NCI-H128 (cell line): ENCODE results near the gene COL25A1.

ENCODE experiments used
- DNase-seq: peaks from one replicate; lab custom pipeline; 2025; ENCODE audit not compliant: unreplicated experiment; lab: John Stamatoyannopoulos, UW

The COL25A1 gene

DNA sequence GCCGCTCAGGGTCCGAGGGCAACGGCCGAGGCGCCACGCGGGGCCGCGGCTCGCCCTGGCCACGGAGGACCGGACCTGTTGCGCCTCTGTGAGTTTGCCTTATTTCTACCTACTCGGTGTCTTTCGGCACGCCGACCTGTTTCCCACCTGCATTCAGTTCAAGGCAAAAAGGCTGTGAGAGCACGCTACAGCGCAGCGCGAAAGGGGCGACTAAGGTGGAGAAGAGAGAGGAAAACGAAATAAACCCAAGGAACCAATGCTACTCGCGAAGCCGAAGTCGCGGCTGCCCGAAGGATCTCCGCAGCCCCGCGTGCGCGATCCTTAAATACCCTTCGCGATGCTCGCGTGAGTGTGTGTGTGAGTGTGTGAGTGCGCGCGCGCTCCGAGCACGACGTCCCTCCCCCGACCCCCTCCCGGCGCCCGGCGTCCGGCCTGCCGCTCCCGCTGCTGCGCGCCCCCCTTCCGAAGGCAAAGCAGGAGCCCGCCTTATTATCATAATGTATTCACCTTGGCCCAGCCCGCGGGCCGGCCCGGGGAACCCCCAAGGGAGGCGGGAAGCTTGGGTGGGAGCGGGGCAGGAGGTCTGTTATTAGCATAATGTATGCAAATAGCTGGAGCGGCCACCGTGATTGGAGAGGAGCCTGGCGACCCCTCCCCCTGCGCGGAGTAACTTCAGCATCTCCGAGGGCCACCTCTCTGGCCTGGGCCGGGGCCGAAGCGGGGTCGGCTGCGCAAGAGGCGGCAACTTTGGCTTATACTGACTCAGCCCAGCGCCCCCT lies at the start of gene COL25A1:
Gene COL25A1 (minus strand): TSS at position 298 of the 779 bp plus-strand sequence.
- DNase-seq: no peak

DNA sequence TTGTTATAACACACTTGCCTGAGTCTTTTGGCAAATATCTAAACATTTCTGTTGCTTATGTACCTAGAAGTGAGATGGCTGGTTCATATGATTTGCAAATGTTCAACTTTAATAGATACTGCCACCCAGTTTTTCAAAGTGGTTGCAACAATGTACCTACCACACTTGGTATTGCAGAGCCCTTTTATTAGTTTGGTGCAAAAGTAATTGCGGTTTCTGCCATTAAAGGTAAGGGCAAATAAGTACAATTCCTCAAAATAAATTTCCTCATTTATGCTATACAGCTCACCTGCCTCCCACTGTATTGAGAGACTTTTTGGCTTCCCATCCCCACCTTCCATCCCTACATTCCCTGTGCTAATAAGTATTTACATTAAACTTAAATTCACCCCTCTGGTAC lies 47.7 kb upstream of the COL25A1 start:
- no peak for DNase-seq

DNA sequence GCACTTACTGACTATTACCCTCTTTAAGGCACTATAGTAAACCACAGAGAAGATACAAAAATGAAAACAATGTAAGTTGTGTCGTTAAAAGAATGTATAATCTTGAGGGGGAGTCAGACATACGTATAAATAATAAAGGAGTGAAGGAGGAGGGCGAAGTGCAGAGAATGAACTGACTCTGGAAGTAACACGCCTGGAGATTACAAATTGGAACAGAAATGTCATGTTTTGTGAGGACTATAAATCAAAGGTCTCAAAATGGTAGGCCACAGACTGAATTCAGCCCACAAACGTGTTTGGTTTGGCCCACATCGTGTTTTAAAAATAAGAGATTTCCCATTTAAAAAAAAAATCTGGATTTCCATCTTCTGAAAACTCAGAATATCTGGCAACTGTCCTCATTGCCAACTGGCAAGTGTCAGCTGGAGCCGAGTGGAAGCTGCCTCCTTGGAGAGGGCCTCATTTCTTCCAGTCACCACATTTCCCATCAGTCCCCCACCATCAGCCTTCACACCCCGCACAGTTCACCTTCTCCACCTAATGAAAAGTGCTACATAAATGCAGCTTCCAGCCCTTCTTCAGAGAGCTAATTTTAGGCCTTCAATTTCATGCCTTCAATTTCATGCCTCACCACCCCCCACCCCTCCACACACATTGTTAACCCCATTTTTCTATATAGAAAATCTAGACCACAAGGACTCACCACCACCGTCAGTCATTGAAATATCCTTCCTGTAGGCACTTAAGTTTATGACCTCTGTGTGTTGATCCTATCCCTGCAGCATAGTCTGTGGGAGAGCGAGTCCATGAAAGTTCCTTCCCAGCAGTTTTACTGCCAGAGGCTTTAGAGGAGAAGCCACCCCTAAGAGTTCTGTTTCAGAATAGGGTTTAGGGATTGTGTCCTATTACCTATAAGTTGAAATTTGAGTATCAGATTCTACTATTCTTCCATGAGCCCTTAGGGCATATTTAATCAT lies 32.0 kb upstream of the COL25A1 start:
- DNase-seq: no peak

DNA sequence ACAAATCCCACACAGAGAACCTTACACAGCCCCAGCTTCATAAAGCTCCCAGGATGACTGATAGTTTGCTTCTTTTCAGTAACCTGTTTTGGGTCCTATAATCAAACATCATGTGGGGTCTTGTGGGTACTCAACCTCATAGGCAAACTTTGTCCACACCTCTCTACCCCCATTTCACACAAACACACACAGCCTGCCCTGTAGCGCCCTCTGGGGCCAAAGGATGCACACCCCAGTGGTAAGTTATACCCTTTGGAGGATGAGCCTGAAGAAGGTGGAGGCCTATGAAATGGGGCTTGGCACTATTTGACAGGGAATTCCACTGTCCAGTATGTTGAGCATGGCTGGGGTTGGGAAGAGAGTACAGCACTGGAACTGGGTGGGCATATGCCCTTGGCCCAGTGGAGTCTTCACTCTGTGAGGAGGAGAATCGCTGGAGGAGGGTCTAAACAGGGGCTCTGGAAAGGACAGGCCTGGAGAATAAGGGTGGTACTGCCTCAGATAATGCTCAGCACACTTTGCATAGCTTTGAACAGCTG lies 30.5 kb upstream of the COL25A1 start:
- no peak for DNase-seq

DNA sequence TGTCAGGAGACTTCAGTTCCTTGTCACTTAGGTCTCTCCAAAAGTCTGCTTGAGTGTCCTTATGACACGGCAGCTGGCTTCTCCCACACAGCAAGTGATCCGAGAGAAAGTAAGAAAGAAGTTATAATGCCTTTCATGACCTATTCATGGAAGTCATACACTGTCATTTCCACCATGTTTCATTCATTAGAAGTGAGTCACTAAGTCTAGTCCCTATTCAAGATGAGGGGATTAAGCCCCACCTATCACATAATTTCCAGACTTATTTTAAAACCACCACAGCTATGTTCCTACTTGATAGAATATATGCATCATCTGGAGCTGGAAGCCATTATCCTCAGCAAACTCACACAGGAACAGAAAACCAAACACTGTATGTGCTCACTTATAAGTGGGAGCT lies 25.2 kb upstream of the COL25A1 start:
- DNase-seq: no peak

DNA sequence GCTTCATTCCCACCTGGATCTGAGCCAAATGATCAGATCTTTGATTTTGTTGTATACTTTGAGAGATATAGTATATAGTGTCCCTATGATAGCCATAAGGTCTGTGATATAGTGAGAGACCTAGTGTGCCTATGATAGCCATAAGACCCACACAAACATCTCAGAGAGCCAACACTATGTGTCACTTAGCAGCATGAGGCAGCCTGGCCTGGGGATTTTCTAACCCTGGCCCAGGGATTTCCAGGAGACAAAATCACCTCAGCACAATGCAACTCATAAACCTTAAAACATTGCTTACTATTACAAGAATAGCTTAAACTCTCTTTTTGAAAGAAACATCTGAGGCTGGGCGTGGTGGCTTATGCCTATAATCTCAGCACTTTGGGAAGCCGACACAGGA lies 23.2 kb upstream of the COL25A1 start:
- DNase-seq: no peak

DNA sequence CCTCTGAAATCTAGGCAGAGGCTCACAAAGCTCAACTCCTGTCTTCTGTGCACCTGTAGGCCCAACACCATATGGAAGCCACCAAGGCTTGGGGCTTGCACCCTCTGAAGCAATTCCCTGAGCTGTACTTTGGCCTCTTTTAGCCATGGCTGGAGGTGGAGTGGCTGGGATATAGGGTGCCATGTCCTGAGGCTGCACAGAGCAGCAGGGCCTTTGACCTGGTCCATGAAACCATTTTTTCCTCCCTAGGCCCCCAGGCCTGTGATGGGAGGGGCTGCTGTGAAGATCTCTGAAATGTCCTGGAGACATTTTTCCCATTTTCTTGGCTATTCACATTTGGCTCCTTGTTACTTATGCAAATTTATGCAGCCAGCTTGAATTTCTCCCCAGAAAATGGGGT lies 20.9 kb upstream of the COL25A1 start:
- no peak for DNase-seq

DNA sequence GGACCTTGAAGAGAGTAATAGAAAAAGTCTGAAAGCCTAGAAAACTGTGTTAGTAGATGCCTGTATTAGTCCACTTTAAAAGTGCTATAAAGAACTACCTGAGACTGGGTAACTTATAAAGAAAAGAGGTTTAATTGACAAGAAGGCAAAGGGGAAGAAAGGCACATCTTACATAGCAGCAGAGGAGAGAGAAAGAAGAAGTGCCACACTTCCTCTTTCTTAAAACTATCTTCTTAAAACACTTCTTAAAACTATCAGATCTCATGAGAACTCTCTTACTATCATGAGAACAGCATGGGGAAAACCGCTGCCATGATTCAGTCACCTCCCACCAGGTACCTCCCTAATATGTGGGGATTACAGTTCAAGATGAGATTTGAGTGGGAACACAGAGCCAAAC lies 18.8 kb upstream of the COL25A1 start:
- DNase-seq: no peak

DNA sequence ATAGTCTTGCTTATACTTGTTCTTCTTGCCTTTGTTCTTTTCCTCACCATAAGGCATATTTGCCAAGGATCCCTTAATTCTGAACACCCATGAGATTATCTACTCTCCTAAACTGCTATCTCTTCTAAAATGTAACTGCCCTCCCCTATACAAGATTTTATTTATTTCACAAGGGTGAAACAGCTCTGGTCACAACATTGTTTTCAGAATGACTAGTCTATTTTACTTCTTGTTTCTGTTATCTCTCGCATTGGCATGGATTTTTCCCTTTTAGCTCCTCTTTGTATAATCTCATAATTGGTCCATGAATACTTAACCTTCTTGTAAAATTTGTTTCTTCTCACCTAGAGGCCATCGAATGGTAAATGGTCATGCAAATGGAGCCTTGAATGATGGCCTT lies 17.2 kb upstream of the COL25A1 start:
- no peak for DNase-seq

DNA sequence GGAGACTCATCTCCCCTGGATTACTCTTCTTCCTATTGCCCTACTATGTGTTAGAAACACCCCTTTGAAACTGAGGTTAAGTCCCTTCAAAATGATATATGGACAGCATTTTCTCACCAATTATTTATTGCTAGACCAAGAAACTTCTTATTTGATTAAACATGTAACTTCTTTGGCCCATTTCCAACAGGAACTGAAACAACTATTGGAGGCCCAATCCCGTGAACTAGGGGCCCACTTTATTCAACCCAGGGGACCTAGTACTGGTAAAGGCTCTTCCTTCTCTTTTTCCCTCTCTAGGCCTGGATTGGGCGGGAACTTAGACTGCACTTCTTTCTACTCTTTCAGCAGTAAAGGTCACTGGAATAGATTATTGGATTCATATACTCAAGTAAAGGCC lies 16.7 kb upstream of the COL25A1 start:
- DNase-seq: no peak

DNA sequence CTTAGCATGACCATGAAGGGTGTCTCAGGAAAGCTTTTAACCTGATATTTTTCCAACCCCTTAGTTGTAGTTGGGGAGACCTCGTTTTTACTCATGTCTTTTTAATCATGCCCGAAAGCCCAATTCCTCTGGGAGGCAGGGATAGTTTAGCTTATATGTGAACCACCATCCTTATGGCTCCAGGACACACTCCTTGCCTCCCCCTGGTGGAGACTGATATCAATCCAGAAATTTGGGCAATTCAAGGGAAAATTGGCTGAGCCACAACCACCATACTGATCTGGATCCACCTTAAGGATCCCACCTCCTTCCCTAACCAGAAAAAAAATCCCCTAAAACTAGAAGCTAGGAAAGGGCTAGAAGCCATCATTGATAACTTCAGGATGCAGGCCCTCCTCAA lies 13.4 kb upstream of the COL25A1 start:
- DNase-seq: no peak

DNA sequence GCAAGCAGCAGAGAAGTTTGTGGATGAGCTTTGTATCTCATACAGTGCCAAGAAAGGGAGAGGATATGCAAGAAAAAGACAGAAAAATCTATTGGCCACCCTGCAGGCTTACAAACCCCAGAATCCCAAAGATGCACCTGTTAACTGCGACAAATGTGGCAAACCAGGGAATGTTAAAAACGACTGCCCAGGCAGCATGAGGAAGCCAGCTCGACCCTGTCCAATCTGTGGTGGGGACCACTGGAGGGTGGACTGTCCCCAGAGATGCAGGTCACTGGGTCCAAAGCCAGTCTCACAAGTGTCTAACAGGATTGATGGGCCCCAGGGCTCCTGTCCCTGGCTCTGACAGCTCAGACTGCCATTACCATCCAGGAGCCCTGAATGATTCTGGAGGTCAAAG lies 12.9 kb upstream of the COL25A1 start:
- no peak for DNase-seq

DNA sequence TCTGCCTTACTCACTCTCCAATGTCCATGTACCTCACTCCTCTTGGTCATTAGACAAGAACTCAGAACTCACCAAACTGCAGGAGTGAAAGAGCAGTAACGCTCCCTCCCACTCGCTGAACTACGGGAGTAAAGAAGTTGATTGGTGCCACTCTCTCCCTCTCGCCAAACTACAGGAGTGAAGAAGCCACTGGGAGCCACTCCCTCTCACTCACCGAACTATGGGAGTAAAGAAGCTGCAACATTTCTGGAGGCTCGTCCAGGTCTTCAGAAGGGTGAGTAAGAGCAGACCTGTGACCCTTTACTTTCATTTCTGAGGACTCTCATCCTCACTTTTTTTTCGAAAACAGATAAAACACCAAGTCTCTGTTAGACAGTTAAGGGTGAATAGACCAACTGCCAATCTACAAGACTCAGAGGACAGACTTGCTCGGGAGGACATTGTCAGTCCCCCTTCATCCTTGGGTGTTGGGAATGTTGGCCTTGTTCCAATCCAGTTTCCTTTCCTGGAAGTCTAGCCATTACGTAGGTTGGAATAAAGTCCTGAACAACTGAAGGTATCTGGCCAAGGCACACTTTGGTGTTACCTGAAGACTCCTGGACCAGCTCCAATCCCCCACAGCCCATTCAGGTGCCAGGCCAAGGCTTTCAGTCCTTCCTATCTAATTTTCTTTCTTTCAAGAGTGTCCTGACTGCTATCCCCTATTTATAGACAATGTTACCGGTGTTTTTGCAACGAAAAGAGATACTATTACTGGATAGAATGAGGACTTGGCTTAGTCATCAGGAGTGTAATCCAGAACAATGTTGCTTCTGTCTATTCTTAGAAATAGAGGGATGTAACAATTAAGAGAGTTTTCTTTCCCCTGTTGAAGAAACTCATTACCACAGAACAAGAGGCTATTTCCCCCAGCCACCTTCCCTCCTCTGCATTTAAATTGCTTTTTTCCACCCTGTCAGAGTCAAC lies 11.0 kb upstream of the COL25A1 start:
- DNase-seq: no peak

DNA sequence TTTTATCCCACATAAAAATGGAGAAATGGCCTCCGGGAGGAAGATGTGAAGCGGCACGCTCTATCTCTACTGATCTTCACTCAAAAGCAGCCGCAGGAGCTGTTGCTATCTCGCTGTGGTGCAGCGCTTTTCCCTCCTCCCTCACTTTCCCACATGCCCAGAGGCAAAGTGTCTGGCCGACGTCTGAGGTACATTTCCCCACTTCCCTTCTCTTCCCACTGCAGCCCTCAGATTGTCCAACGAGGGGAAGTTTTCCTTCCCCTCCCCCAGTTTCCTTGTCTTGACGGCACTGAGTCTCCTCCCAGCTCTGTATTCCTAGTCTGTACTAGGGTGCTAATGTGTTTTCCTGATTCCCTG lies 660 bp upstream of the COL25A1 start:
- no peak for DNase-seq

DNA sequence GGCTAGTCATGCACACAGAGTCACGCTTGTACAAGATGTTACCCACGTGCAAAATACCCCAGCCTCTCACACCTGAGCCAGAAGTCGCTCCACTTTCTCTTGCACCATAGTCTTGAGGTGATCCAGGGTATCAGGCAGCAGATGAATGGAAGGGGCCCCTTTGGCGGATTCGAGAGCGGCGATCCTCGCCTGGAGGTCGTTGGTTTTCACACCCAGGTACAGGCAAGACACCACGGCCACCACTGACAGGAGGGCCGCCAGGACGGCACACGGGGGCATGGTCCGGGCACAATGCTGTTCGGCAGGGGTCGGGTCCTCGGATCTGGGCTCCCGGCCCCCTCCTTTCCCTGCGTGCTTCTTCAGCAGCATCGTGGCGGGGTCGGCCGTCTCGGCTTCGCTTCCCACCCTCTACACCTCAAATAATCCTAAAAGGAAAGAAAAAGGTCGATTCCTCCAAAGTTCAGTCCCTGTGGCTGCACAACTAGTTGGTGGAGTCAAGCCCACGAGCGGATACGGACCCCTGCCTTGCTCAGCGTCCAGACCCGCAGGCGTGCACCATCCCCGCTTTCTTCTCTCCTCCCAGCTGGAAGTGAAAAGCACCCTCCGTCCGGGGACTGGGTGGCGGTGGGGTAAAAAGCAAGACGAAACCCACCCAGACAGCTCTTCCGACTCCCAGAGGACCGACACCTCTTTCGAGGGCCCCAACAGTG lies 652 bp downstream of the COL25A1 start:
- DNase-seq: no peak

DNA sequence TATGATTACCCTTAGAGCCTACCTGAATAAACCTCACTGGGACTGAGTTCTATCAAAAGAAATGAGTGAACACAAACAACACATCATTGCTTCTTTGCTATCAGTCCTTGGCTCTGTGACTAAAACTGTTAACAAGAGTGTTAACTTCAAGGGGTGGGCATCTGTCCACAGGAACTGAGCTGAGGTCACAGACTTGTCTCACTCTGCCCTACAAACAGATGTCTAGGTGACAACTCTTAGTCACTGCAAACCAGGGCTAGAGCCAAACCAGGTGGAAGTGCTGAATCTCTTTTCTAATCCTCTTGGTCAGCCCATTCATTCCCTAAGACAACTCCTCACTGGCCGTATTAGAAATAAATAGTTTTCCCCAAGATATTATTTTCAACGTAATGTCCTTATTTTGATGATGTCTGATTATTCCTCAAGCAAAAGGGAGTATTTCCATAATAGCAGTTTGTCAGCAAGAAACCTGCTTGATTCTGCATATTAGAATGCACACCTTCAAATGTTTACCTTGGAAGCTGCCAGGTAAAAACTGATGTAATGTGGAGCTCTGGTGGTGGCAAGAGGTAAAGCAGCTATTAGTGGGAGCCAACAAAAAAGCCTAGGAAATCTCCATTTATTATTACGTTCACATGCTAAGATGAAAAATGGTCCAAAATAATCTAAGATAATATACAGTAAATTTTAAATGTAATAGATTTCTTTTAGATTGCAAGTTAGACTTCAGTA lies 4.0 kb downstream of the COL25A1 start:
- DNase-seq: no peak

DNA sequence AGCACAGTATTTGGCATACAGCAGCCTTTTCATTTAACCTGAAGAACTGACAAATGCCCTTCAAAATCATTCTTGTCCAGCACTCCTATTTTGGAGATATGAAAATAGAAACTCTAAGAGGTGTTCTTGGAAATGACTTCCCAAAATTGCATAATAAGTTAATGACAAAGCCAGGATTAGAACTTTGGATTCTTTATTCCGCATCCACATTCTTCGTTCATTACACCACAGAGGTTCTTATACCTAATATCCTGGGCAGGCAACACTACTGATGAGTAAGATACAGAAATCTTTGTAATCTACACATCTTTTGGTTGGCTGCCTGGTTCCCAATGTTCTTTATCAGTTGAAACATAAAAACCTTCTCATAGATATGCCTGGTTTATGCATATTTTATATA lies 5.9 kb downstream of the COL25A1 start:
- no peak for DNase-seq

DNA sequence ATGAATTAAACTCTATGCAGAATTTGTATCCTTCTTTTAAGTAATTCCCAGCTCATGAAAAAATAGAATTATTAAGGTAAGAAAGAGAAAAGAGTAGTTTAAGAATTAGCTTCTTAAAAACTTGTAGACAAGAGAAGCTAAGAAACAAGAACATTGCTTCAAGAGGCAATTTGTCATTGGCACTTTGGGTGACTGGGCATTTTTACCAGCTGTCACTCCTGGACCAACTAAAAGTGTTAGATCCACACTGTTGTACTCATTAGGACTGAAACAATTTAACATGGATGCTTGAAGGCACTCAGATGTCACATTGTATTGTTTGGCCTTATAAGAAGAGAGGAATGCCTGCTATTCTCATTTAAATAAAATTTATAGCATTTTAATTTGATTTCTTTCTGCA lies 7.4 kb downstream of the COL25A1 start:
- DNase-seq: no peak

DNA sequence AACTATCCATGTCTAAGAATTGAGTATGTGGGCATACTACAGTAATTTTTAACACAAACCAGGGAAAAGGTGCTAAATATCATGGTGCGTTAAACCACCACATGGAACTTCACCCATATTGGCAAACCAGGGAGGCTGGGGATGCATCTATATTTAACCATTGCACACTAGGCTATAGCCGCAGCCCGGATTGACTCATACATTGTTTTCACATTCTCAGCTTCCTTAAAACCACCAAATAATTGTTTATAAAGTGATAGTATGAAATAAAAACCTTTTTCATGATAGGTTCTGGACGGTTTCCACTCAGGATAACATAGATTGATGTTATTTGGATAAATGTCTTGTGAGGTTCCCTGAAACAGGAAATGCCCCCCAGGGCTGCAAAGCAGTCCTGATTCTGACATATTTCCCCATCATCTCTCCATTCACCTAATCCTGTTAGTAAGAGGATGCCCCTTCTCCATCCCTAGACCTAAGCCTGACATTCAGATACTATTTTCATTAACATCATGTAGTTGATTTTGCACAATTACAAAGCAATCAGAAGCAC lies 7.9 kb downstream of the COL25A1 start:
- no peak for DNase-seq
